ENCODE results near the gene GCC1.
"Not testable (repeated sequence)": the region's sequence is repeated elsewhere in the genome, so short reads cannot be mapped to it uniquely, and the experiment has no call there.

The GCC1 gene

DNA sequence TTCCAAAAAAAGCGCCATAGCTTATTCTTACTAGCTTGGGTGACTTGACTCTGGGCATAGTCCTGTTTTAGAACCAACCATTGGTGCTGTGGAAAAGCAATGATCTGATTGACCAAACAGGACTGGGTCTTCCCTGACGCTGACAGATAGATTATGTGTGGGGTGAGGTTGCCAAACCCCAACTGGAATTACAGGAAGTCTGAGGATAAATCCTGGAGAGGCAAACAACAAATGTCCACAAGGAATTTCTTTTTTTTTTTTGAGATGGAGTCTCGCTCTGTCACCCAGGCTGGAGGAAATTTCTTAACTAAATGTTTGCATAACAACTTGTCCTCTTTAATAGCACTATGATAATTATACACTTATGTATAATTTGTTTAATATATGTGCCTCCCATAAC is 19.2 kb downstream of the GCC1 start:
- no peak for DNase-seq (ENCODE audit: low read depth)
- no peak overlapping the region for H3K4me3 ChIP-seq (ENCODE audit: low read length)
- TF ChIP-seq, protein P1, sequence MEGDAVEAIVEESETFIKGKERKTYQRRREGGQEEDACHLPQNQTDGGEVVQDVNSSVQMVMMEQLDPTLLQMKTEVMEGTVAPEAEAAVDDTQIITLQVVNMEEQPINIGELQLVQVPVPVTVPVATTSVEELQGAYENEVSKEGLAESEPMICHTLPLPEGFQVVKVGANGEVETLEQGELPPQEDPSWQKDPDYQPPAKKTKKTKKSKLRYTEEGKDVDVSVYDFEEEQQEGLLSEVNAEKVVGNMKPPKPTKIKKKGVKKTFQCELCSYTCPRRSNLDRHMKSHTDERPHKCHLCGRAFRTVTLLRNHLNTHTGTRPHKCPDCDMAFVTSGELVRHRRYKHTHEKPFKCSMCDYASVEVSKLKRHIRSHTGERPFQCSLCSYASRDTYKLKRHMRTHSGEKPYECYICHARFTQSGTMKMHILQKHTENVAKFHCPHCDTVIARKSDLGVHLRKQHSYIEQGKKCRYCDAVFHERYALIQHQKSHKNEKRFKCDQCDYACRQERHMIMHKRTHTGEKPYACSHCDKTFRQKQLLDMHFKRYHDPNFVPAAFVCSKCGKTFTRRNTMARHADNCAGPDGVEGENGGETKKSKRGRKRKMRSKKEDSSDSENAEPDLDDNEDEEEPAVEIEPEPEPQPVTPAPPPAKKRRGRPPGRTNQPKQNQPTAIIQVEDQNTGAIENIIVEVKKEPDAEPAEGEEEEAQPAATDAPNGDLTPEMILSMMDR (conservative IDR thresholded peaks at IDR 0.05; ENCODE audit: low read length): no peak

DNA sequence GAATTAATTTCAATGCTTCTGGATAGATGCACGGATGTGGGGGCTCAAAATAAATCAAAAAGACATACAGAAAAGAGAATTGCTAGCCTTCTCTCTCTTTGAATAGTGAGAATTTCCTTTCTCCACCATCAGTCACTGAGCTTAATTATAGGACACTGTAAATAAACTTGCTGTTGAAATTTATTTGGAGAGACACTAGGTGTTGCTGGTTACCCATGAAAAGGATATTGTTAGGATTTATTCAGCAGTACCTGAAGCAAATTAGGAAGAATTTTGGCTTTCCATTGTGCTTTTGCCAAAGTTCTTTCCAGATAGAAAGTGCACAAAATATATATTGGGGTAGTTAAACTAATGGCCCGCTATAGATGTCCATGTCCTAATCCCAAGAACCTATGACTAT is 27.6 kb downstream of the GCC1 start:
- no peak overlapping the region for H3K4me3 ChIP-seq (ENCODE audit: low read length)
- TF ChIP-seq, protein P1 (conservative IDR thresholded peaks at IDR 0.05; ENCODE audit: low read length): peak; percentile 26; the same call in 1 of the 2 replicates
- DNase-seq (ENCODE audit: low read depth): no peak

DNA sequence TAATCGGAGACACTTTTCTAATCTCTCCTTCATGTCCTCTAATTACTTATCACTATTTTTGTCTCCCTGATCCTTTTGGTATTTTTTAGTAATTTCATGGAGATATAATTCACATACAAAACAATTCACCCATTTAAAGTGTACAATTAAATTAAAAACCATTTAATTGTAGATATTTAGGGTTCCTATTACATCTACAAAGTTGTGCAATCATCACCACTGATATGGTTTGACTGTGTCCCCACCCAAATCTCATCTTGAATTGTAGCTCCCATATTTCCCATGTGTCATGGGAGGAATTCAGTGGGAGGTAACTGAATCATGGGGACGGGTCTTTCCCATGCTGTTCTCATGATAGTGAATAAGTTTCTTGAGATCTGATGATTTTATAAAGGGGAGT is 29.0 kb downstream of the GCC1 start:
- DNase-seq (ENCODE audit: low read depth): no peak
- TF ChIP-seq, protein P1 (conservative IDR thresholded peaks at IDR 0.05; ENCODE audit: low read length): no peak
- no peak overlapping the region for H3K4me3 ChIP-seq (ENCODE audit: low read length)

DNA sequence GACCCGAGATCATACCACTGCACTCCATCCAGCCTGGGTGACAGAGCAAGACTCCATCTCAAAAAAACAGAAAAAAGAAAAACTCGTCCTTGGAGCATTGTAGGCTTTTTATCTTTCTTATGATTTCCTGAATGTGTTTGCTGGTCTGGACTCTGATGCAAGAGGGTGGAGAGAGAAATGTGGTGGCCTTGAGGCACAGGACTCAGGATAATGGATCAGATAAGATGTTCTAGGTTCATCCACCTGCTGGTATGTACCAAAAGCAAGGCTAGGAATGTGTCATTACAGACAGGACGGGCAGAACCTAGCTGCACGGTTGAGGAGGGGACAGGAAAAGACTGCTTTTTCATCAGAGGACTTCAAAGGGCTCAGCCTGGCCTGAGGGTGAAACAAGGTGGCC is 33.5 kb downstream of the GCC1 start:
- no peak for DNase-seq (ENCODE audit: low read depth)
- TF ChIP-seq, protein P1 (conservative IDR thresholded peaks at IDR 0.05; ENCODE audit: low read length): no peak
- no peak overlapping the region for H3K4me3 ChIP-seq (ENCODE audit: low read length)

DNA sequence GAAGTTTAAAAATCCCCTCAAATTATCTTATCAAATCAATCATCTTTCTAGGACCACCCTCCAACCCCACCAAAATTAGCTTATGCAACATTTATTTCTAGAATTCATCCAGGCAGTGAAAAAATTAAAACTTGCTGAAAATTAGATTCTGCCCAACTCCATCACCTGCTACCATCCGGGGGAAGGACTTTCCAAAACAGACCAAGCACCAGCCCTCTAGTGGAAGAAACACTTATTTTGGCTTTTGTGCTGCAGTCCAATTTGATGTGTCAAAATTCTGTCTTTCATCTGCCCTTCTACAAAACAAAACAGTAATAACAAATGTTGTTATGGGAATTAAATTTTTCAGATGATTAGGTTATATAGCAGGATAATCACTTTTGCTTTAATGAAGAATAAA is 35.1 kb downstream of the GCC1 start:
- no peak overlapping the region for H3K4me3 ChIP-seq (ENCODE audit: low read length)
- TF ChIP-seq, protein P1 (conservative IDR thresholded peaks at IDR 0.05; ENCODE audit: low read length): peak; percentile 38; the same call in 1 of the 2 replicates
- DNase-seq (ENCODE audit: low read depth): no peak

DNA sequence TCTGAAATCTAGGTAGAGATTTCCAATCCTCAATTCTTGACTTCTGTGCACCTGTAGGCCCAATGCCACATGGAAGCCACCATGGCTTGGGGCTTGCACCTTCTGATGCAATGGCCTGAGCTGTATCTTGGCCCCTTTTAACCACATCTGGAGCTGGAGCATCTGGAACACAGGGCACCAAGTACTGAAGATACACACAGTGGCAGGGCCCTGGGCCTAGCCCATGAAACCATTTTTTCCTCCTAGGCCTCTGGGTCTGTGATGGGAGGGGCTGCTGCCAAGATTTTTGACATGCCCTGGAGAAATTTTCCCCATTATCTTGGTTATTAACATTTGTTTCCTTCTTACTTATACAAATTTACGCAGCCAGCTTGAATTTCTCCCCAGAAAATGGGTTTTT is 39.1 kb downstream of the GCC1 start:
- no peak for DNase-seq (ENCODE audit: low read depth)
- TF ChIP-seq, protein P1 (conservative IDR thresholded peaks at IDR 0.05; ENCODE audit: low read length): no peak
- H3K4me3 ChIP-seq (ENCODE audit: low read length): no peak overlapping the region

DNA sequence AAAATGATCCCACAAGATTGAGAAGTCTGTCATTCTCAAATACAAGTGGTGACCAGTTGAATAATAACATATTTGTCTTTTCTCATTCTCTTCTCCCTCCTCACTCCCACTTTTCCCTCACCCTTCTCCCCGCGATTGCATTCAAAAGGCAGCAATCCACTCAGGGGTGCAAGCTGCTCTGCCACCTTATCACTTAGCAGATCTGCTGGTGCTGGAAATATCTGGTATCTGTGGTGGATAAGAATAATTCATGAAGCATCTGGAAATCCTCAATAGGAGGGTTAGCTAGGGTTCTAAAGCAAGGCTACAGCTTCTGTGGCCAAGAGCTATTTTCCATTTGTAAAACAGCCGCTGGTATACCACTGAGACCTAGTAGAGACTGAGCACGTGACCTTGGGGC is 43.8 kb downstream of the GCC1 start:
- H3K4me3 ChIP-seq (ENCODE audit: low read length): no peak overlapping the region
- no peak for DNase-seq (ENCODE audit: low read depth)
- TF ChIP-seq, protein P1 (conservative IDR thresholded peaks at IDR 0.05; ENCODE audit: low read length): no peak

DNA sequence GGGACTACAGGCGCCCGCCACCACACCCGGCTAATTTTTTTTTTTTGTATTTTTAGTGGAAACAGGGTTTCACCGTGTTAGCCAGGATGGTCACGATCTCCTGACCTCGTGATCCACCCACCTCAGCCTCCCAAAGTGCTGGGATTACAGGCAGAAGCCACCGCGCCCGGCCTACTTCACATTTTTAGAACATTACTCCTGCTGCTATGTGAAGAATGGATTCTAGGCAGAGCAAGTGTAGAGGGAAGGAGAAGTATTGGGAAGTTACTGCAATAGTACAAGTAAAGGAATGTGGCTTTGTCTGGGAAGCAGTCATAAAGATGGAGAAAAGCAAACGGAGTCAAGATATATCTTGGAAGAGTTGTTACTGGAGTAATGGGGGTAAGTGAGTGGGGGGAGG is 44.9 kb downstream of the GCC1 start:
- not testable (repeated sequence) for H3K4me3 ChIP-seq (ENCODE audit: low read length); DNase-seq (ENCODE audit: low read depth)
